LNCAP (cell line): ENCODE measurements around the gene EME1.

Experiments used
- CTCF ChIP-seq: fragments of 450-650 bp; IDR thresholded peaks from 2 replicates; pipeline ENCODE4 v1.5.1; 2017; ENCODE audit warnings: mild to moderate bottlenecking

EME1 gene

GRCh38 chr17:50372758-50373556, at the start of gene EME1, which contains the start of gene MRPL27:
Gene EME1 (plus strand): TSS chr17:50373229. CDS start chr17:50375209, 1,980 bp downstream.
Gene MRPL27 (minus strand): TSS chr17:50373184. CDS start chr17:50373170, 14 bp downstream.
- no peak for TF ChIP-seq CTCF

GRCh38 chr17:50325906-50326305, 47.1 kb upstream of the EME1 start:
- TF ChIP-seq CTCF: no peak

- TF ChIP-seq CTCF: no peak
Measured at GRCh38 chr17:50326831-50327364, 46.1 kb upstream of the EME1 start.

- TF ChIP-seq CTCF: no peak
Measured at GRCh38 chr17:50328363-50329325, 44.4 kb upstream of the EME1 start.

- no peak for TF ChIP-seq CTCF
Measured at GRCh38 chr17:50329716-50330115, 43.3 kb upstream of the EME1 start.

- TF ChIP-seq CTCF: no peak
Measured at GRCh38 chr17:50330151-50330775, 42.8 kb upstream of the EME1 start.
